ENCODE measurements around the gene MAP7D3.

Gene MAP7D3

DNA sequence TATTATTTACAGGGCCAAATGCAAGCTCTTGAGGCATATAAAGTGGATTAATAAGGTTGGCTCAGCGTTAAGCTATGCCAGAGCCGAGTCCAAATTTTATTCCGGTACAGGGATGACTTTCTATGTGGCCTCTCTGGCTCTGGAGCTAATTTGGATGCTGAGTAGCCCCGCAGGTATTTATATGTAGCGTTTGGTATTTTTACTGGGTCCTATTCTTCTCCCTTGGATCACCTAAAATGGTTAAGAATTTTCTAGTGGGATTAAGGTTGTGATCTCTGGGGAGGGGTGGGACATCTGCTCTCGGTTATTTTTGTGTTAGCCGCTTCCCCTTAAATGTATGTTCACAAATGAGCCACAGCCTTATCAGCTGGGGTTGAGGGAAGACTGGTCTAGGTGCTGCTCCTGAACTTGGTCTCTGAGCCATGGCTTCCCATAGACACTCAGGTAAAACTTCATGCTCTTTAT is 54.5 kb downstream of the MAP7D3 start:
- Histone ChIP-seq H3K4me3 (peak overlapping the region; percentile 48 to 49), H3K27ac (peak overlapping the region; percentile 78 to 81), H3K36me3 (no peaks in the 10 kb centered on the region), H3K4me1 (peaks cover 0 to 68% (median 20%) of the 10 kb centered on the region in 4 donors), H3K9me3 (no peaks in the 10 kb centered on the region), H3K27me3 (no peaks in the 10 kb centered on the region)
- no peak for DNase-seq
- intact Hi-C loops (cut with DNase I; ENCODE audit: low total_unique reads), result no loop called here
- TF ChIP-seq, protein P1, sequence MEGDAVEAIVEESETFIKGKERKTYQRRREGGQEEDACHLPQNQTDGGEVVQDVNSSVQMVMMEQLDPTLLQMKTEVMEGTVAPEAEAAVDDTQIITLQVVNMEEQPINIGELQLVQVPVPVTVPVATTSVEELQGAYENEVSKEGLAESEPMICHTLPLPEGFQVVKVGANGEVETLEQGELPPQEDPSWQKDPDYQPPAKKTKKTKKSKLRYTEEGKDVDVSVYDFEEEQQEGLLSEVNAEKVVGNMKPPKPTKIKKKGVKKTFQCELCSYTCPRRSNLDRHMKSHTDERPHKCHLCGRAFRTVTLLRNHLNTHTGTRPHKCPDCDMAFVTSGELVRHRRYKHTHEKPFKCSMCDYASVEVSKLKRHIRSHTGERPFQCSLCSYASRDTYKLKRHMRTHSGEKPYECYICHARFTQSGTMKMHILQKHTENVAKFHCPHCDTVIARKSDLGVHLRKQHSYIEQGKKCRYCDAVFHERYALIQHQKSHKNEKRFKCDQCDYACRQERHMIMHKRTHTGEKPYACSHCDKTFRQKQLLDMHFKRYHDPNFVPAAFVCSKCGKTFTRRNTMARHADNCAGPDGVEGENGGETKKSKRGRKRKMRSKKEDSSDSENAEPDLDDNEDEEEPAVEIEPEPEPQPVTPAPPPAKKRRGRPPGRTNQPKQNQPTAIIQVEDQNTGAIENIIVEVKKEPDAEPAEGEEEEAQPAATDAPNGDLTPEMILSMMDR (IDR thresholded peaks at IDR 0.05), result no peak

DNA sequence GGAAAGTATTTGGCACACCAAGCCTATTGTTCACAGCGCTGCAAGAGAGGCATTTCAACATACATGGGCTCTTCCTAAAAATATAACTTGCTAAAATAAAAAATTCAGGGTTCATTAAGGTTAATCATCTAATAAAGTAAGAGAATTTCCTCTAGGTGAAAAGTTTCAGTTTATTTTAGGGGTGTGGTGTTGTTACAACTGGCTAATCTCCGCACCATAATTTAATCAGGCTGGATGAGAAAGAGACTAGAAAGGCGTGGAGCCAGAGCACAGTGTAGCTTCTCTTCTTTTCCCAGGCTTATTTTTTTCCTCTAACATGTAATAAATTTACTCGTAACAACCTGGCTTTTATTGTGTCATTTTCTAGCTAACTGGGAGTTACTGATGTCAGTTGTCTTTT is 56.0 kb downstream of the MAP7D3 start:
- intact Hi-C loops (cut with DNase I; ENCODE audit: low total_unique reads), result no loop called here
- H3K27me3 ChIP-seq, result no peaks in the 10 kb centered on the region
- peak overlapping the region; percentile 44 to 81 for H3K27ac ChIP-seq
- no peak overlapping the region for H3K4me3 ChIP-seq
- H3K9me3 ChIP-seq, result no peaks in the 10 kb centered on the region
- H3K36me3 ChIP-seq, result no peaks in the 10 kb centered on the region
- TF ChIP-seq, protein P1 (IDR thresholded peaks at IDR 0.05), result no peak
- peaks cover 0 to 70% (median 18%) of the 10 kb centered on the region in 4 donors for H3K4me1 ChIP-seq
- DNase-seq, result no peak

DNA sequence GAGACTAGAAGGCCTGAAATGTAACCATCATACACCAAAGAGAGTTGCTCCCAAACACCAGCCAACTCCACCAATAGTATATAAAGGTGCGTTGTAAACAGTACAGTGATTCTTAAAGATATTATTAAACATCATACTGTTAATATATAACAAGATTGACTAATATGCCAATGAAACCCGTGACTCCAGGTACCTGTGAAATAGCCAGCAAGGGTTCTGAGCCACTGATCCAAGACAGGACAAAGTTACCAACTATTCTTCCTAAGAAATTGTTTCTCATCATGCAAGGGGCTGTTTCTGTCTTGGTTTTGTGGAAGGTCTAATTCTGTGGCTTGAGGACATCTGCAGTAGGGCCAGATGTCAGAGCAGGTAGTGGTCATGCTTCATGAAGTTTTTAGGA is 56.7 kb downstream of the MAP7D3 start:
- TF ChIP-seq, protein P1 (IDR thresholded peaks at IDR 0.05), result no peak
- no peak for DNase-seq
- no peak overlapping the region for H3K4me3 ChIP-seq
- peaks cover 0 to 69% (median 18%) of the 10 kb centered on the region in 4 donors for H3K4me1 ChIP-seq
- intact Hi-C loops (cut with DNase I; ENCODE audit: low total_unique reads), result no loop called here
- no peaks in the 10 kb centered on the region for H3K27me3 ChIP-seq
- no peaks in the 10 kb centered on the region for H3K9me3 ChIP-seq
- no peaks in the 10 kb centered on the region for H3K36me3 ChIP-seq
- H3K27ac ChIP-seq, result peak overlapping the region in 1 of 2 donors; percentile 81

DNA sequence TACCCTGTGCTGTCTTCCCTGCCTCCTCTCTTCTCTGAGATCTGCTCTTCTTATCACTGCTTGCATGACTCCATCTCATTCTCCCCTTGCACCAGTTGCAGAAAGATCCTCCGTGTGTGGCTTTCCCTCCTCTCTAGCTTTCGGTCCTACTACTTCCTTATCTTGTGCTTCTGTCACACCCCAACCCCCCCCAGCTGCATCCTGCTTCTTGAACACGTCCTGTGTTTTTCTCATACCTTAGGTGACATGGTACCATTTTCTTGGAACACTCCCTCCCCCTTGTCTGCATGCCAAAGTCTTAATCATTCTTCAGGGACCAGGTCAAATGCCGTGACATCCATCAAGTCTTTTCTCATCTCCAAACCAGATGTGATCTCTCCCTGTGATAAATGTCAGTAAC is 57.4 kb downstream of the MAP7D3 start:
- intact Hi-C loops (cut with DNase I; ENCODE audit: low total_unique reads), result no loop called here
- TF ChIP-seq, protein P1 (IDR thresholded peaks at IDR 0.05), result no peak
- Histone ChIP-seq H3K4me3 (no peak overlapping the region), H3K9me3 (no peaks in the 10 kb centered on the region), H3K27me3 (no peaks in the 10 kb centered on the region), H3K27ac (peak overlapping the region in 1 of 2 donors; percentile 81), H3K36me3 (no peaks in the 10 kb centered on the region), H3K4me1 (peaks cover 0 to 76% (median 25%) of the 10 kb centered on the region in 4 donors)
- no peak for DNase-seq

GRCh38 chrX:136192839-136193414 is 58.3 kb downstream of the MAP7D3 start:
- no peak for DNase-seq
- Histone ChIP-seq H3K27ac (peak overlapping the region in 1 of 2 donors; percentile 81), H3K27me3 (no peaks in the 10 kb centered on the region), H3K9me3 (no peaks in the 10 kb centered on the region), H3K4me3 (no peak overlapping the region), H3K4me1 (peaks cover 0 to 84% (median 28%) of the 10 kb centered on the region in 4 donors), H3K36me3 (no peaks in the 10 kb centered on the region)
- intact Hi-C loops (cut with DNase I; ENCODE audit: low total_unique reads), result no loop called here
- TF ChIP-seq, protein P1 (IDR thresholded peaks at IDR 0.05), result no peak
